ENCODE measurements around the gene PPID. TPM values are rescaled to one million over a fixed set of nuclear protein-coding genes. Genes with fewer than 3 reads are reported as not detected.

Gene PPID
- total and polyA plus RNA-seq, 5 donors from 2014 or later: 18.3 to 50.4 (median 44.9) TPM

DNA sequence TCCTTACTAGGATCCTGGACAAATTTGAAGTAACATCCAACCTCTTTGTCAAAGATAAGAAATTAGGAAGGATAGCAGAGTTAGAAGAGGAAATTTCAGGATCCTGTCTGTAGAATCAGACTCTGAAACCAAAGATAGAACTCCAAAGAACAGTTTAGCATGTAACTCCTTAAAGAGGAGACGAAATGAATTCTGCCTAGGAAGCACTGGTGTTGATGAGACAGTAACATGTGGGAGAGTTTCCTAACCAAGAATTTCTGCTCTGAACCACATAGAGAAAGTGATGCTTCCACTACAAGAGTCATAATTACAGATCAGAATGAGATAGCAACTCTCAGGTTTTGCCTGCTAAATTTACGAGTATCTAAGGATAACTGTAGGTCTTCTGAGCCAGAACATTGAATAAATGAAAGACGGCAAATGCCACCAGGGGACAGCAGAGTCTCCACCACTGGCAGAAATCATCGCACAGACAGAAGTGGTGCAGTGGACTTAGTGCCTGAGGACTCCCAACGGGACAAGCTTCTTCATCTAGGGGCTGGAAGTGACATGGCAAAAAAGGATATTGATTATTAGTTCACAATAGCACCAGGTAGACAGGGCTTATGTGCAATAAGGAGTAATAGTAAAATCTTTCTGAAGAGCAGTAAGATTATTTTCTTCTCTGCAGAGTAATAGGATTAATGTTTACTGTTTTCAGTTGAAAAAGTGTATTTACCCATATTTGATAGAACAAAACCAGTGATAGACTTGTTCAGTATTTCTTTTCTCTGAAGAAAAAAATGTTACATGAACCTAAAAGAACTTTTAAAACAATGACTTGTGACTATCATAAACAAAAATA, 6.7 kb upstream of the PPID start:
- no peak overlapping the region for H3K27ac ChIP-seq (ENCODE audit: insufficient read depth, low read length, poor library complexity, severe bottlenecking)
- Mint-ChIP-seq H3K36me3 (no peaks in the 10 kb centered on the region), H3K4me3 (no peak overlapping the region), H3K9me3 (peaks cover 0 to 1% (median 0%) of the 10 kb centered on the region in 7 donors), H3K27ac (no peak overlapping the region), H3K4me1 (peaks cover 0 to 4% (median 0%) of the 10 kb centered on the region in 4 donors), H3K27me3 (peaks cover 41% of the 10 kb centered on the region)
- H3K27me3 ChIP-seq (ENCODE audit: control insufficient read depth, insufficient read depth, low read length): peaks cover 28% of the 10 kb centered on the region
- H3K4me1 ChIP-seq (ENCODE audit: control insufficient read depth, insufficient read depth, low read length, poor library complexity, severe bottlenecking): no peaks in the 10 kb centered on the region
- H3K36me3 ChIP-seq (ENCODE audit: control insufficient read depth, insufficient read depth, low read length): no peaks in the 10 kb centered on the region
- DNase-seq (peak; percentile 11 to 76 (median 41)), ATAC-seq (ENCODE audit: low read depth in 2 of 2) (peak; percentile 62 to 86)
- H3K9me3 ChIP-seq (ENCODE audit: control insufficient read depth in 2 of 2, low read length in 2 of 2): no peaks in the 10 kb centered on the region
- H3K4me3 ChIP-seq (ENCODE audit: low read depth, low read length): no peak overlapping the region

DNA sequence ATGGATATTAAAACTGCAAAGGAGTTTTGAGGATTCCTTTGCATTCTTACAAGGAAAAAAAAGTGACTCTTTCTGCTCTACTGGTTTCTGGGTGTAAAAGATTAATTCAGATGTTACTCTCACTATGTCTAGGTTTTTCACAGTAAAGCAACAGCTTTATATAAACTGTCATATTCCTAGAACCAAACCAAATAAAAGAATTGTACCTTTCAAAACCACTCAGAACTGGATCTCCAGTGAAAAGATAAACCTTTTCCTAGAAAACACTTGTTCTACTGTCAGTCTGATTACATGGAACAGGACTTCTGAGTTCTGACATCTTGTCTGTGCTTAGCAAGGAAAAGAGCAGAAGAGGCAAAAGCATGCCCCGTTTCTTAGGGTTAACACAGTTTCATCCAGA, 5.0 kb upstream of the PPID start:
- H3K27me3 ChIP-seq (ENCODE audit: control insufficient read depth, insufficient read depth, low read length): peaks cover 28% of the 10 kb centered on the region
- H3K4me1 Mint-ChIP-seq: peaks cover 0 to 12% (median 7%) of the 10 kb centered on the region in 4 donors
- no peak overlapping the region for H3K27ac ChIP-seq (ENCODE audit: insufficient read depth, low read length, poor library complexity, severe bottlenecking)
- H3K27me3 Mint-ChIP-seq: peaks cover 40% of the 10 kb centered on the region
- H3K4me3 ChIP-seq (ENCODE audit: low read depth, low read length): no peak overlapping the region
- no peak overlapping the region for H3K27ac Mint-ChIP-seq
- peaks cover 0 to 3% (median 0%) of the 10 kb centered on the region in 7 donors for H3K9me3 Mint-ChIP-seq
- DNase-seq: peak in 1 of 3 donors; percentile 51
- no peaks in the 10 kb centered on the region for H3K36me3 Mint-ChIP-seq
- no peaks in the 10 kb centered on the region for H3K4me1 ChIP-seq (ENCODE audit: control insufficient read depth, insufficient read depth, low read length, poor library complexity, severe bottlenecking)
- no peaks in the 10 kb centered on the region for H3K36me3 ChIP-seq (ENCODE audit: control insufficient read depth, insufficient read depth, low read length)
- ATAC-seq (ENCODE audit: low read depth in 2 of 2): no peak
- no peaks in the 10 kb centered on the region for H3K9me3 ChIP-seq (ENCODE audit: control insufficient read depth in 2 of 2, low read length in 2 of 2)
- no peak overlapping the region for H3K4me3 Mint-ChIP-seq

GRCh38 chr4:158726633-158727032, 3.4 kb upstream of the PPID start:
- Histone ChIP-seq H3K4me1 (ENCODE audit: control insufficient read depth, insufficient read depth, low read length, poor library complexity, severe bottlenecking) (peaks cover 8% of the 10 kb centered on the region), H3K9me3 (ENCODE audit: control insufficient read depth in 2 of 2, low read length in 2 of 2) (no peaks in the 10 kb centered on the region), H3K36me3 (ENCODE audit: control insufficient read depth, insufficient read depth, low read length) (no peaks in the 10 kb centered on the region), H3K27me3 (ENCODE audit: control insufficient read depth, insufficient read depth, low read length) (peaks cover 24% of the 10 kb centered on the region), H3K4me3 (ENCODE audit: low read depth, low read length) (no peak overlapping the region), H3K27ac (ENCODE audit: insufficient read depth, low read length, poor library complexity, severe bottlenecking) (no peak overlapping the region)
- DNase-seq (no peak), ATAC-seq (ENCODE audit: low read depth in 2 of 2) (no peak)
- Mint-ChIP-seq H3K4me1 (peaks cover 7 to 22% (median 18%) of the 10 kb centered on the region in 4 donors), H3K27ac (no peak overlapping the region), H3K27me3 (peaks cover 29% of the 10 kb centered on the region), H3K9me3 (peaks cover 0 to 3% (median 0%) of the 10 kb centered on the region in 7 donors), H3K36me3 (peaks cover 1% of the 10 kb centered on the region), H3K4me3 (peak overlapping the region in 1 of 4 donors; percentile 71)

DNA sequence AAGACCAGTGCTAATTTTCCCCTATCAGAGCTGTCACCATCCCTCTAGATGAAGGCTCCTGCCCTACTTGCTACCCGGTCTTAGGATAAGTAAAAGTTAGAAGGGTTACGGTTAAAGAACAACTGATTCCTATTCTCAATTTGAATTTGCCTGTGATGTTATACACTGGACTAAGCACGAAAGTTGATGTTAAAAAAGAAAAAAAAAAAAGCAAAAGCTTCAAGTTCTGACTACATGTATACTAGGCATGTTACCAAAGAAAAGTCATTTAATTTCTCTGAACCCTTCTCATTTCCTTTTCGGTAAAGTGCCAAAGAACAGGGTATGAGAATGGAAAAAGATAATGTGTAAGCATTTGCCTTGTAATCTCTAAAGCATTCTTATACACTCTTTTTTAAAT, 1.4 kb upstream of the PPID start:
- Mint-ChIP-seq H3K4me1 (peaks cover 19 to 37% (median 29%) of the 10 kb centered on the region in 4 donors), H3K27me3 (peaks cover 26% of the 10 kb centered on the region), H3K4me3 (peak overlapping the region; percentile 97 to 100 (median 99)), H3K36me3 (peaks cover 11% of the 10 kb centered on the region), H3K9me3 (peaks cover 0 to 1% (median 0%) of the 10 kb centered on the region in 7 donors), H3K27ac (peak overlapping the region in 1 of 3 donors; percentile 97)
- Histone ChIP-seq H3K36me3 (ENCODE audit: control insufficient read depth, insufficient read depth, low read length) (peaks cover 7% of the 10 kb centered on the region), H3K27me3 (ENCODE audit: control insufficient read depth, insufficient read depth, low read length) (peaks cover 21% of the 10 kb centered on the region), H3K27ac (ENCODE audit: insufficient read depth, low read length, poor library complexity, severe bottlenecking) (no peak overlapping the region), H3K9me3 (ENCODE audit: control insufficient read depth in 2 of 2, low read length in 2 of 2) (no peaks in the 10 kb centered on the region), H3K4me1 (ENCODE audit: control insufficient read depth, insufficient read depth, low read length, poor library complexity, severe bottlenecking) (peaks cover 8% of the 10 kb centered on the region), H3K4me3 (ENCODE audit: low read depth, low read length) (no peak overlapping the region)
- ATAC-seq (ENCODE audit: low read depth in 2 of 2): no peak
- peak in 1 of 3 donors; percentile 37 for DNase-seq

DNA sequence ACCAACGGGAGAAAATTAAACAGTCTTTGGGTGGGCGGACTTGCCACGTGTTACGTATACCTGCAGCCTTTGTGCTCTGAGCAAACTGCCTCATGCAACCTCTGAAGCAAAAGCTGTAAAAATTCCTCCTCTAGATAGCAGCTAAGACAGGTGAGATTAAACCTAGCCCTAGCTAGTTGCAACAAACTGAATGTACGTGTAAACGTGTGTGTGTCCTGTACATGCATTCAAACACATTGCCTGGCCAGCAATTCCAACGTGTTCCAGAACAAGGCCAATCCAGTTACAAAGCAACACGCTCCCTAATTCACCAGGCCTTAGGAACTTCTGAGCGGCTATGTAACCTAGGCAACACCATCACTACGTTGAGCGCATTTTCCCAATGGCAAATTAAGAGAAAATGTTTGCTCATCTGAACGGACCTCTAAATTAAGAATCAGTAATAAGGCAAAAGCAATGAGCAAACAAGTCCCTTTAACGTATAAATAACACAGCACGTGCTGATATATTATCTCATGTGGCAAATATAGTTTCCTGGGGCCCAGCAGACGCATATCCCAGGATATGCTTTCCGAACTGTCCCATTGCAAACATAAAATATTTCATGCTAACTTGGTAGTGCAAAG, 792 bp downstream of the PPID start:
- peak in 1 of 2 donors; percentile 6 for ATAC-seq (ENCODE audit: low read depth in 2 of 2)
- Histone ChIP-seq H3K27ac (ENCODE audit: insufficient read depth, low read length, poor library complexity, severe bottlenecking) (peak overlapping the region; percentile 93), H3K9me3 (ENCODE audit: control insufficient read depth in 2 of 2, low read length in 2 of 2) (no peaks in the 10 kb centered on the region), H3K4me3 (ENCODE audit: low read depth, low read length) (peak overlapping the region; percentile 97), H3K36me3 (ENCODE audit: control insufficient read depth, insufficient read depth, low read length) (peaks cover 29% of the 10 kb centered on the region), H3K27me3 (ENCODE audit: control insufficient read depth, insufficient read depth, low read length) (peaks cover 10% of the 10 kb centered on the region), H3K4me1 (ENCODE audit: control insufficient read depth, insufficient read depth, low read length, poor library complexity, severe bottlenecking) (peaks cover 8% of the 10 kb centered on the region)
- Mint-ChIP-seq H3K4me1 (peaks cover 22 to 52% (median 40%) of the 10 kb centered on the region in 4 donors), H3K27ac (peak overlapping the region; percentile 97 to 100 (median 99)), H3K27me3 (peaks cover 12% of the 10 kb centered on the region), H3K9me3 (peaks cover 0 to 1% (median 0%) of the 10 kb centered on the region in 7 donors), H3K36me3 (peaks cover 28% of the 10 kb centered on the region), H3K4me3 (peak overlapping the region; percentile 97 to 100 (median 99))
- peak in 2 of 3 donors; percentile 10 to 35 for DNase-seq

DNA sequence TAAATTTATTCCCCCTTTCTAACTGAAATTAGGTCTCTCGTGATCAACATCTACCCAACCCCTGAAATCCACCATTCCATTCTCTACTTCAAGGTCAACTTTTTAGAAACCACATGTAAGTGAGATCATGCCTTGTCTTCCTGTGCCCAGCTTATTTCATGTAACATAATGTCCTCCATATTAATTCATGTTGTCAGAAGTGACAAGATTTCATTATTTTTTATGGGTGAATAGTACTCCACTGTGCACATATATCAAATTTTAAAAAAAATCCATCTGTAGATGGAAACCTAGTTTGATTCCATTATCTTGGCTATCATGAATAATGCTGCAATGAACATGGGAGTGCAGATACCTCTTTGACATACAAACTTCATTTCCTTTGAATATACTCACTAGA, 1.5 kb downstream of the PPID start:
- Mint-ChIP-seq H3K27ac (peak overlapping the region in 2 of 3 donors; percentile 97 to 99), H3K4me1 (peaks cover 25 to 58% (median 40%) of the 10 kb centered on the region in 4 donors), H3K9me3 (peaks cover 0 to 1% (median 0%) of the 10 kb centered on the region in 7 donors), H3K4me3 (peak overlapping the region; percentile 97 to 100 (median 99)), H3K36me3 (peaks cover 33% of the 10 kb centered on the region), H3K27me3 (peaks cover 12% of the 10 kb centered on the region)
- Histone ChIP-seq H3K9me3 (ENCODE audit: control insufficient read depth in 2 of 2, low read length in 2 of 2) (no peaks in the 10 kb centered on the region), H3K4me3 (ENCODE audit: low read depth, low read length) (peak overlapping the region; percentile 97), H3K4me1 (ENCODE audit: control insufficient read depth, insufficient read depth, low read length, poor library complexity, severe bottlenecking) (peaks cover 8% of the 10 kb centered on the region), H3K36me3 (ENCODE audit: control insufficient read depth, insufficient read depth, low read length) (peaks cover 35% of the 10 kb centered on the region), H3K27ac (ENCODE audit: insufficient read depth, low read length, poor library complexity, severe bottlenecking) (peak overlapping the region; percentile 93), H3K27me3 (ENCODE audit: control insufficient read depth, insufficient read depth, low read length) (peaks cover 5% of the 10 kb centered on the region)
- DNase-seq (no peak), ATAC-seq (ENCODE audit: low read depth in 2 of 2) (no peak)

DNA sequence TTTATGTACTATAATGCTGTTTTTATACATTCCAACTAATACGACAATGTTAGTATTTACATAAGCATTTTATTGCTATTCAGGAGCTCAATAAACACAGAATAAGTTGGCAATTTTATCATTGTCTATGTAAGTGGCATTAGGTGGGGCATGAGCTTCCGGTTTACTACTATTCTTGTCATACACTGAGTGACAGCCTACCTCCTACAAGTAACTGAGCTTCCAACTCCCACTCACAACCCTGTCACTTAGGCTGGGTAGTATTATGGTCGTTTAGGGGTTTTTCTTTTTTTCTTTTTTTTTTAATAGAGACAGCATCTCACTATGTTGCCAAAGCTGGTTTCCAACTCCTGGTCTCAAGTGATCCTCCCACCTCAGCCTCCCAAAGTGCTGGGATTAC, 7.4 kb downstream of the PPID start:
- no peak overlapping the region for H3K4me3 ChIP-seq (ENCODE audit: low read depth, low read length)
- H3K9me3 ChIP-seq (ENCODE audit: control insufficient read depth in 2 of 2, low read length in 2 of 2): no peaks in the 10 kb centered on the region
- peak overlapping the region in 1 of 3 donors; percentile 50 for H3K27ac Mint-ChIP-seq
- no peak for ATAC-seq (ENCODE audit: low read depth in 2 of 2)
- no peaks in the 10 kb centered on the region for H3K9me3 Mint-ChIP-seq
- H3K36me3 ChIP-seq (ENCODE audit: control insufficient read depth, insufficient read depth, low read length): peaks cover 86% of the 10 kb centered on the region
- no peak overlapping the region for H3K27ac ChIP-seq (ENCODE audit: insufficient read depth, low read length, poor library complexity, severe bottlenecking)
- no peak overlapping the region for H3K4me3 Mint-ChIP-seq
- H3K36me3 Mint-ChIP-seq: peaks cover 48% of the 10 kb centered on the region
- H3K27me3 ChIP-seq (ENCODE audit: control insufficient read depth, insufficient read depth, low read length): no peaks in the 10 kb centered on the region
- no peaks in the 10 kb centered on the region for H3K4me1 ChIP-seq (ENCODE audit: control insufficient read depth, insufficient read depth, low read length, poor library complexity, severe bottlenecking)
- H3K27me3 Mint-ChIP-seq: no peaks in the 10 kb centered on the region
- no peak for DNase-seq
- H3K4me1 Mint-ChIP-seq: peaks cover 6 to 43% (median 17%) of the 10 kb centered on the region in 4 donors
